GM19023 (cell line): ENCODE measurements around the gene ZNF750.

Experiments used
- ATAC-seq: cut with Tn5 transposase; IDR thresholded peaks from one replicate; pipeline ENCODE4 v1.9.1; 2021; ENCODE audit warnings: mild to moderate bottlenecking, moderate library complexity; ENCODE audit not compliant: unreplicated experiment

Gene ZNF750

GRCh38 chr17:82860606-82861392 is 21.0 kb upstream of the ZNF750 start:
- no peak for ATAC-seq

- ATAC-seq = no peak
Measured at GRCh38 chr17:82859431-82860403, 19.9 kb upstream of the ZNF750 start.

- no peak for ATAC-seq
Measured at GRCh38 chr17:82858376-82859126, 18.7 kb upstream of the ZNF750 start.

GRCh38 chr17:82856361-82856760 is 16.5 kb upstream of the ZNF750 start:
- no peak for ATAC-seq

GRCh38 chr17:82854226-82854625 is 14.4 kb upstream of the ZNF750 start:
- ATAC-seq = no peak

- no peak for ATAC-seq
Measured at GRCh38 chr17:82851381-82851780, 11.6 kb upstream of the ZNF750 start.

- no peak for ATAC-seq
Measured at GRCh38 chr17:82849076-82849945, 9.5 kb upstream of the ZNF750 start.

- ATAC-seq = no peak
Measured at GRCh38 chr17:82848022-82848592, 8.3 kb upstream of the ZNF750 start.

- ATAC-seq = no peak
Measured at GRCh38 chr17:82846061-82846691, 6.4 kb upstream of the ZNF750 start.

- ATAC-seq = no peak
Measured at GRCh38 chr17:82845163-82845807, 5.5 kb upstream of the ZNF750 start.

GRCh38 chr17:82844796-82845162 is 5.0 kb upstream of the ZNF750 start:
- no peak for ATAC-seq

- ATAC-seq = no peak
Measured at GRCh38 chr17:82843904-82844680, 4.3 kb upstream of the ZNF750 start.

GRCh38 chr17:82841921-82842596 is 2.2 kb upstream of the ZNF750 start:
- no peak for ATAC-seq

GRCh38 chr17:82840431-82840831 is 609 bp upstream of the ZNF750 start:
- ATAC-seq = no peak

GRCh38 chr17:82838386-82839063 is 1.3 kb downstream of the ZNF750 start:
- ATAC-seq = no peak

GRCh38 chr17:82837586-82838320 is 2.1 kb downstream of the ZNF750 start:
- ATAC-seq = no peak
